Stimulated activated CD4-positive, alpha-beta T cell treated with anti-CD3 and anti-CD28 coated beads, TNF-alpha, amount 100 ng/mL, for 48 hours (primary cell): ENCODE data around the gene AK8.

Source experiments
- DNase-seq, 3 donors: peaks; one replicate each; pipeline ENCODE4 v3.0.0-alpha.2; 2020; ENCODE audit warnings: low read depth in 3 of 3

Gene AK8

GRCh38 chr9:132877824-132878694 lies at the start of gene AK8:
Gene AK8 (minus strand): TSS chr9:132878284. CDS start chr9:132878255, 29 bp downstream.
- peak; percentile 41 to 67 (median 55) for DNase-seq

GRCh38 chr9:132927704-132928103 lies 49.6 kb upstream of the AK8 start:
- no peak for DNase-seq

- no peak for DNase-seq
Observed at GRCh38 chr9:132923346-132923902, 45.3 kb upstream of the AK8 start.

- no peak for DNase-seq
Observed at GRCh38 chr9:132919614-132920268, 41.7 kb upstream of the AK8 start.

- no peak for DNase-seq
Observed at GRCh38 chr9:132914924-132915323, 36.8 kb upstream of the AK8 start.

- DNase-seq, result no peak
Observed at GRCh38 chr9:132912131-132912530, 34.0 kb upstream of the AK8 start.

- no peak for DNase-seq
Observed at GRCh38 chr9:132910376-132910775, 32.3 kb upstream of the AK8 start.

GRCh38 chr9:132909311-132909710 lies 31.2 kb upstream of the AK8 start:
- no peak for DNase-seq

- no peak for DNase-seq
Observed at GRCh38 chr9:132908635-132909034, 30.6 kb upstream of the AK8 start.

GRCh38 chr9:132905726-132906125 lies 27.6 kb upstream of the AK8 start:
- DNase-seq, result no peak

- DNase-seq, result no peak
Observed at GRCh38 chr9:132903574-132904492, 25.7 kb upstream of the AK8 start.

- peak; percentile 40 to 61 (median 59) for DNase-seq
Observed at GRCh38 chr9:132901858-132902831, 24.1 kb upstream of the AK8 start.

GRCh38 chr9:132898051-132898450 lies 20.0 kb upstream of the AK8 start:
- DNase-seq, result no peak

- DNase-seq, result no peak
Observed at GRCh38 chr9:132896906-132897305, 18.8 kb upstream of the AK8 start.

- DNase-seq, result no peak
Observed at GRCh38 chr9:132896264-132896663, 18.2 kb upstream of the AK8 start.

- DNase-seq, result no peak
Observed at GRCh38 chr9:132894862-132895835, 17.1 kb upstream of the AK8 start.

- DNase-seq, result no peak
Observed at GRCh38 chr9:132894346-132894745, 16.3 kb upstream of the AK8 start.

- no peak for DNase-seq
Observed at GRCh38 chr9:132892400-132892799, 14.3 kb upstream of the AK8 start.

- no peak for DNase-seq
Observed at GRCh38 chr9:132888151-132888550, 10.1 kb upstream of the AK8 start.
